Chondrocyte (in vitro differentiated cells): ENCODE measurements around the gene GPLD1. TPM values are rescaled to one million over a fixed set of nuclear protein-coding genes. Genes with fewer than 3 reads are reported as not detected.

ENCODE experiments used
- DNase-seq: peaks from one replicate; pipeline ENCODE4 v3.0.0; 2021; ENCODE audit warnings: mixed read lengths, low spot score
- H3K27ac Mint-ChIP-seq: one replicate; pipeline ENCODE4 v1.8.0; 2021; ENCODE audit warnings: mild to moderate bottlenecking, moderate library complexity, mixed read lengths; ENCODE audit not compliant: unreplicated experiment
- H3K27me3 Mint-ChIP-seq: 2 replicates; pipeline ENCODE4 v1.8.0; 2021; ENCODE audit warnings: low read depth, mixed read lengths
- H3K36me3 Mint-ChIP-seq: 2 replicates; pipeline ENCODE4 v1.8.0; 2021; ENCODE audit warnings: low read depth, mixed read lengths
- H3K4me1 Mint-ChIP-seq: 2 replicates; pipeline ENCODE4 v1.8.0; 2021; ENCODE audit warnings: low read depth, mild to moderate bottlenecking, mixed read lengths
- H3K4me3 Mint-ChIP-seq: one replicate; pipeline ENCODE4 v1.8.0; 2021; ENCODE audit warnings: mild to moderate bottlenecking, moderate library complexity, mixed read lengths; ENCODE audit not compliant: unreplicated experiment
- H3K9me3 Mint-ChIP-seq: 2 replicates; pipeline ENCODE4 v1.8.0; 2021; ENCODE audit warnings: low read depth, mixed read lengths
- total RNA-seq: library from RNA; stranded (reverse); gene quantifications from 3 replicates; pipeline ENCODE4 v1.2.1, GENCODE V29; 2021
- TF ChIP-seq, protein P1 (sequence below): fragments of 200-600 bp; sonication (generic); IDR thresholded peaks from 2 replicates; pipeline ENCODE4 v1.5.0; 2021; ENCODE audit warnings: antibody characterized with exemption, mild to moderate bottlenecking, moderate library complexity

The GPLD1 gene
- total RNA-seq, 1 donor from 2014 or later: 4.2 TPM

DNA sequence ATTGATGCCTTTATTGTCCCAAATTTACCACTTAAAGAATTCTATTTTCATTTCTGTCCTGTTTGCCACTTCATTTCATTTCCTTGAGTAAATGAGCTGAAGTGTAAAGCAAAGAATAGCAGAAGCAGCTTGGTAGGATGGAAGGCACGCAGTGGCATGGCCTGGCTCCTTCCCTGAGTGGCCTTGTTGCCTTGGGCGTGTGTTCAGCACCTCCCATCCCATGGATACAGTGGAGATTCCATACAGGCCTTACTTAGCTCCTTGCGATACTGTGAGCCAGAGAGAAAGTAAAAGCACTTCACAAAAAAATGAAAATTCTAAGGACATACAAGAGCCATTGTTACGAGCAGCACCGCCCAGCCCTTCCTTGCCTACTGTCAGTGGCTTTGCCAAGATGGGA lies 45.0 kb upstream of the GPLD1 start:
- no peak overlapping the region for H3K27ac Mint-ChIP-seq
- TF ChIP-seq, protein P1, sequence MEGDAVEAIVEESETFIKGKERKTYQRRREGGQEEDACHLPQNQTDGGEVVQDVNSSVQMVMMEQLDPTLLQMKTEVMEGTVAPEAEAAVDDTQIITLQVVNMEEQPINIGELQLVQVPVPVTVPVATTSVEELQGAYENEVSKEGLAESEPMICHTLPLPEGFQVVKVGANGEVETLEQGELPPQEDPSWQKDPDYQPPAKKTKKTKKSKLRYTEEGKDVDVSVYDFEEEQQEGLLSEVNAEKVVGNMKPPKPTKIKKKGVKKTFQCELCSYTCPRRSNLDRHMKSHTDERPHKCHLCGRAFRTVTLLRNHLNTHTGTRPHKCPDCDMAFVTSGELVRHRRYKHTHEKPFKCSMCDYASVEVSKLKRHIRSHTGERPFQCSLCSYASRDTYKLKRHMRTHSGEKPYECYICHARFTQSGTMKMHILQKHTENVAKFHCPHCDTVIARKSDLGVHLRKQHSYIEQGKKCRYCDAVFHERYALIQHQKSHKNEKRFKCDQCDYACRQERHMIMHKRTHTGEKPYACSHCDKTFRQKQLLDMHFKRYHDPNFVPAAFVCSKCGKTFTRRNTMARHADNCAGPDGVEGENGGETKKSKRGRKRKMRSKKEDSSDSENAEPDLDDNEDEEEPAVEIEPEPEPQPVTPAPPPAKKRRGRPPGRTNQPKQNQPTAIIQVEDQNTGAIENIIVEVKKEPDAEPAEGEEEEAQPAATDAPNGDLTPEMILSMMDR: no peak
- no peaks in the 10 kb centered on the region for H3K9me3 Mint-ChIP-seq
- H3K4me3 Mint-ChIP-seq: no peak overlapping the region
- H3K4me1 Mint-ChIP-seq: peaks cover 22% of the 10 kb centered on the region
- no peaks in the 10 kb centered on the region for H3K27me3 Mint-ChIP-seq
- DNase-seq: no peak
- peaks cover 11% of the 10 kb centered on the region for H3K36me3 Mint-ChIP-seq

DNA sequence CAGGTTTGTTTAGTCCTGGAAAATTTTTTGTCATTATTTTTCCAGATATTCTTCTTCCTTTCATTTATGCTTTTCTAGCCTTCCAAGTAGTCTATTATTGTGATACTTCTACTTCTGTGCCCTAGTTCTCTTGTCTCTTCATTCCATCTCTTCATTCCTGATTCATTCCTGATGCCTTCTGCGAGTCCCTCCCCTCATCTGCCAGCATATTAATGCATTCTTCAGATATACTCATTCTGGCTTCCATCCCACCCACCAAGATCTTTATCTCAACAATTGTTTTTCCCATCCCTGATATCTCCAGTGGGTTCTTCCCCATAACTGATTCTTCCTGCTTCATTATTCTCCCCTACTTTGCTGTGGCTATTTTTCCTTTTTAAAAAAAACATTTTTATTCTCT lies 40.6 kb upstream of the GPLD1 start:
- TF ChIP-seq, protein P1: no peak
- no peaks in the 10 kb centered on the region for H3K27me3 Mint-ChIP-seq
- no peaks in the 10 kb centered on the region for H3K9me3 Mint-ChIP-seq
- peaks cover 11% of the 10 kb centered on the region for H3K36me3 Mint-ChIP-seq
- no peak overlapping the region for H3K4me3 Mint-ChIP-seq
- no peak for DNase-seq
- no peak overlapping the region for H3K27ac Mint-ChIP-seq
- no peaks in the 10 kb centered on the region for H3K4me1 Mint-ChIP-seq

DNA sequence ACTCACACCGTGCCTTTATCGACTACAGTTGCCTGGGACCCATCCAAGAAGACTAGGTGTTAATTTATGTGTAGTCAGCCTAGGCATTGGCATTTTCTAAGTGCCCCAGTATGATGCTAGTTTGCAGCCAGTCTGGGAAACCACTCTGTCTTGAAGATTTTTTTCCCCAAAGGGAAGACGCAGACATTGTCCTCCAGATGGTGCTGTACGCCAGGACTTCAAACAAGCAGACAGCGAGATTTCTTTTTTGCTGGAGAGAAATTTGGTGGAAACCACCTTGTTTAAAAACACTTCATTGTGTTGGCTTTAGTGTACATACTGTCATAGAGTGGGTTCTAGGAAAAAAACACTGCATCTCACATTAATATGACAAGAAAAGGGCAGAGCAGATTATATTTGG lies 35.4 kb upstream of the GPLD1 start:
- peaks cover 3% of the 10 kb centered on the region for H3K36me3 Mint-ChIP-seq
- no peaks in the 10 kb centered on the region for H3K9me3 Mint-ChIP-seq
- H3K27ac Mint-ChIP-seq: no peak overlapping the region
- TF ChIP-seq, protein P1: peak; percentile 83
- no peak overlapping the region for H3K4me3 Mint-ChIP-seq
- DNase-seq: no peak
- no peaks in the 10 kb centered on the region for H3K4me1 Mint-ChIP-seq
- H3K27me3 Mint-ChIP-seq: no peaks in the 10 kb centered on the region

DNA sequence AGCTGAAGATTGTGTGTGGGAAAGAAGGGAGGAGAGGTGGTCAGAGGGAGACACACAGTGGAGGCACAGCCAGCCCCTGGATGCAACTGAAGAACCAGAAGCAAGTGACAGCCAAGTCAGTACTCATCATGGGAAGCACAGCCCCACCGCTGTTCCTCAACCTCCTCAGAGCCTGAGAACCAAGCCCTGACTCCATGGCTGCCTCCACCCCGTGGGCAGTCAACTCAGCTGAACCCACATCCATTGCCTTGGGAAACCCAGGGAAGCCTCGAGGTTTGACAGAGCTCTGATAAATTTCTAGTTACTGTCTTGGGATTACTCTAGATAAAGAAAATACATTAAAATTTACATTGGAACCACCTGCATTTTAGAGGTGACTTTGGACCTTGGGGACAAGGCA lies 35.0 kb upstream of the GPLD1 start:
- Mint-ChIP-seq H3K27ac (no peak overlapping the region), H3K27me3 (no peaks in the 10 kb centered on the region), H3K36me3 (peaks cover 3% of the 10 kb centered on the region), H3K9me3 (no peaks in the 10 kb centered on the region), H3K4me3 (no peak overlapping the region), H3K4me1 (no peaks in the 10 kb centered on the region)
- no peak for DNase-seq
- TF ChIP-seq, protein P1: no peak

DNA sequence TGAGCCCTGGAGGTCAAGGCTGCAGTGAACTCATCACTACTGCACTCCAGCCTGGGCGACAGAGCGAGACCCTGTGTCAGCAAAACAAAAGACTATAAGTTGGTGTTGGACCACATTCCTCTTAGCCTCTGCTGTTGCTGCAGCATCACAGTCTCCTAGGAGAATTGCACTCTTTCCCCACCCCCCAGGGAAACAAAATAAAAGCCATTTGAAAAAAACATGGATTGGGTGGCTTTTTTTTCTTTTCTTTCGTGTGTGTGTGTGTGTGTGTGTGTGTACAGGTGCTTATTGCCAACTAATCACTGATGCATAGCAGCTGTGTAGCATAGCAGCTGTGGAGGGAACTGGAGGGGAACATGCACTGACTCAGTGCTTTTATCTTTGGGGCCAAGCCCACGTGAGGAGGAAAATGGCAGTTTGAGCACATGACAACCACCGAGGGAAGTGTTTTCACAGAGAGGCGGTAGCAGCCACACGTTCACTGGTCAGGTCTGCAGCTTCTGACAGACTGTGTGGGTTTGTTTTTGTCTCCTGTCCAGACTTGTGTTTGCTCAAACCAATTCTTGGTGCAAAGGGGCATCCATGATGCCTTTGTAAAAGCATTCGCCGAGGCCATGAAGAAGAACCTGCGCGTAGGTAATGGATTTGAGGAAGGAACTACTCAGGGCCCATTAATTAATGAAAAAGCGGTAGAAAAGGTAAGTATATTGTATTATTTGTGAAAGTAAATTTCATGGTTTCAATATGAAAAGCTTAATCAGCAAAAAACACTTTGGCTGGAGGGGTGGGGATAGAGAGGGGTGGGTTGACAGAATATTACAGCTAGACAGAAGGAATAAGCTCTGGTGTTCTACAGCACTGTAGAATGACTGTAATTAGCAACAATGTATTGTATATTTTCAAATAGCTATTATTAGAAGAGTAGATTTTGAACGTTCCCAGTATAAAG lies 33.1 kb upstream of the GPLD1 start:
- H3K27ac Mint-ChIP-seq: no peak overlapping the region
- TF ChIP-seq, protein P1: no peak
- H3K9me3 Mint-ChIP-seq: no peaks in the 10 kb centered on the region
- no peak overlapping the region for H3K4me3 Mint-ChIP-seq
- no peak for DNase-seq
- no peaks in the 10 kb centered on the region for H3K4me1 Mint-ChIP-seq
- H3K36me3 Mint-ChIP-seq: peaks cover 1% of the 10 kb centered on the region
- no peaks in the 10 kb centered on the region for H3K27me3 Mint-ChIP-seq
